Suppressor macrophage treated with lipopolysaccharide for 1 hour (primary cell): ENCODE results near the gene EEF1A2.

Source experiments
- DNase-seq, 3 donors: peaks; one replicate each; pipeline ENCODE4 v3.0.0-alpha.2; 2020 to 2022

Gene EEF1A2

GRCh38 chr20:63447320-63447719 is 51.6 kb downstream of the EEF1A2 start:
- peak; percentile 56 to 72 (median 65) for DNase-seq

- DNase-seq = no peak
Observed at GRCh38 chr20:63446216-63447024, 52.5 kb downstream of the EEF1A2 start.

- DNase-seq = no peak
Observed at GRCh38 chr20:63445075-63445734, 53.7 kb downstream of the EEF1A2 start.

- DNase-seq = no peak
Observed at GRCh38 chr20:63444548-63444947, 54.3 kb downstream of the EEF1A2 start.

- no peak for DNase-seq
Observed at GRCh38 chr20:63443606-63444395, 55.1 kb downstream of the EEF1A2 start.

- peak; percentile 46 to 75 (median 62) for DNase-seq
Observed at GRCh38 chr20:63442100-63442493, 56.8 kb downstream of the EEF1A2 start.

- DNase-seq = peak; percentile 79 to 88 (median 81)
Observed at GRCh38 chr20:63441136-63442099, 57.5 kb downstream of the EEF1A2 start.

GRCh38 chr20:63440366-63440955 is 58.4 kb downstream of the EEF1A2 start:
- DNase-seq = no peak

GRCh38 chr20:63439866-63440265 is 59.0 kb downstream of the EEF1A2 start:
- DNase-seq = no peak

- DNase-seq = no peak
Observed at GRCh38 chr20:63438121-63438520, 60.8 kb downstream of the EEF1A2 start.
